Kidney (tissue), 14 donors: ENCODE data around the gene CRNN. TPM values are rescaled to one million over a fixed set of nuclear protein-coding genes. Genes with fewer than 3 reads are reported as not detected.

Experiments used
- DNase-seq, 5 donors: peaks; one replicate each; pipeline ENCODE4 v3.0.0-alpha.2; 2013 to 2020
- FAIRE-seq: peaks from 2 replicates; lab custom pipeline; 2012; peaks lifted over from hg19 to GRCh38; lab: Jason Lieb, UNC
- H3K27ac ChIP-seq, 2 donors: one replicate each; pipeline ENCODE4 v1.7.0; 2013; ENCODE audit warnings: low read depth in 2 of 2, low read length in 2 of 2, inconsistent platforms in 1 of 2
- H3K27me3 ChIP-seq: one replicate; pipeline ENCODE4 v1.7.1; 2013; ENCODE audit warnings: low read length, inconsistent platforms; ENCODE audit not compliant: control insufficient read depth, insufficient read depth
- H3K36me3 ChIP-seq, 3 donors: one replicate each; pipeline versions ENCODE4 v1.7.0 to v1.7.1; 2013; ENCODE audit warnings: low read length in 3 of 3, control low read depth in 1 of 3, inconsistent platforms in 1 of 3; ENCODE audit not compliant: insufficient read depth in 3 of 3, control insufficient read depth in 2 of 3
- H3K4me1 ChIP-seq, 3 donors: one replicate each; pipeline versions ENCODE4 v1.7.0 to v1.7.1; 2013; ENCODE audit warnings: low read length in 3 of 3, inconsistent platforms in 1 of 3, low read depth in 1 of 3; ENCODE audit not compliant: control insufficient read depth in 2 of 3, insufficient read depth in 2 of 3
- H3K4me3 ChIP-seq, 3 donors: one replicate each; pipeline versions ENCODE4 v1.7.0 to v1.8.1; 2013; ENCODE audit warnings: low read length in 3 of 3, control low read depth in 1 of 3, inconsistent platforms in 1 of 3
- H3K9ac ChIP-seq, 3 donors: one replicate each; pipeline versions ENCODE4 v1.7.0 to v1.7.1; 2013; ENCODE audit warnings: low read length in 3 of 3, control low read depth in 1 of 3, inconsistent platforms in 1 of 3
- H3K9me3 ChIP-seq, 3 donors: one replicate each; pipeline versions ENCODE4 v1.7.0 to v1.7.1; 2013; ENCODE audit warnings: low read length in 3 of 3, control low read depth in 1 of 3, inconsistent platforms in 1 of 3; ENCODE audit not compliant: control insufficient read depth in 2 of 3, insufficient read depth in 1 of 3
- CTCF ChIP-seq: IDR thresholded peaks from 3 replicates; pipeline ENCODE4 v1.5.1; 2012; ENCODE audit warnings: mild to moderate bottlenecking, moderate library complexity, borderline replicate concordance; ENCODE audit not compliant: insufficient read depth; ENCODE audit errors: extremely low read depth
- intact Hi-C: fragments of 100-400 bp; cut with DNase I; formaldehyde crosslinking; loops from one replicate; pipeline ENCODE4 v1.11.1; 2022
- polyA plus RNA-seq: library from polyadenylated mRNA; stranded (reverse); fragments of 350-450 nt; fragmentation: Illumina TruSeq; extraction: RNeasy Lipid Tissue Mini Kit (QIAGEN cat#74804); gene quantifications from one replicate; pipeline ENCODE4 v1.2.3, GENCODE V29; 2014; ENCODE audit warnings: low read depth, low replicate concordance; ENCODE audit not compliant: insufficient read depth
- total RNA-seq: library from RNA; stranded (reverse); fragmentation: NEBNext Ultra II Directional; extraction: Animal tissue kit (Norgen Biotek cat#: 25700); gene quantifications from one replicate; pipeline ENCODE4 v1.2.1, GENCODE V29; 2021
- donor health status: control.
- donor health status: control.
- donor health status: control.
- donor health status: control.
- donor health status: control.
- donor health status: DM: yes; HTN: yes; CAD: no.
- donor health status: Normal renal cell carcinoma (clear cell type).

The CRNN gene
- total and polyA plus RNA-seq, 2 donors from 2014 or later: not detected

- Histone ChIP-seq H3K9ac (no peak overlapping the region), H3K27ac (no peak overlapping the region), H3K36me3 (no peaks in the 10 kb centered on the region), H3K9me3 (no peaks in the 10 kb centered on the region), H3K4me3 (no peak overlapping the region), H3K27me3 (no peaks in the 10 kb centered on the region), H3K4me1 (no peaks in the 10 kb centered on the region)
- FAIRE-seq (no peak), DNase-seq (no peak)
- no peak for TF ChIP-seq CTCF
- intact Hi-C loops: no loop called here
These were observed 33.1 kb downstream of the CRNN start for GRCh38 chr1:152380932-152381331.

- Histone ChIP-seq H3K27ac (no peak overlapping the region), H3K36me3 (no peaks in the 10 kb centered on the region), H3K4me3 (no peak overlapping the region), H3K4me1 (no peaks in the 10 kb centered on the region), H3K9ac (no peak overlapping the region), H3K27me3 (no peaks in the 10 kb centered on the region), H3K9me3 (no peaks in the 10 kb centered on the region)
- TF ChIP-seq CTCF: no peak
- intact Hi-C loops: no loop called here
- no peak for FAIRE-seq
- DNase-seq: no peak
These were observed 39.6 kb downstream of the CRNN start for GRCh38 chr1:152374451-152374850.

- FAIRE-seq (no peak), DNase-seq (no peak)
- H3K4me1 ChIP-seq: no peaks in the 10 kb centered on the region
- TF ChIP-seq CTCF: no peak
- H3K9me3 ChIP-seq: no peaks in the 10 kb centered on the region
- H3K36me3 ChIP-seq: no peaks in the 10 kb centered on the region
- H3K27me3 ChIP-seq: no peaks in the 10 kb centered on the region
- intact Hi-C loops: no loop called here
- H3K9ac ChIP-seq: no peak overlapping the region
- H3K4me3 ChIP-seq: no peak overlapping the region
- no peak overlapping the region for H3K27ac ChIP-seq
These were observed 41.4 kb downstream of the CRNN start for GRCh38 chr1:152372672-152373071.

- Histone ChIP-seq H3K27me3 (no peaks in the 10 kb centered on the region), H3K4me1 (no peaks in the 10 kb centered on the region), H3K9me3 (no peaks in the 10 kb centered on the region), H3K9ac (no peak overlapping the region), H3K4me3 (no peak overlapping the region), H3K27ac (no peak overlapping the region), H3K36me3 (no peaks in the 10 kb centered on the region)
- no peak for DNase-seq
- no peak for TF ChIP-seq CTCF
- no peak for FAIRE-seq
- intact Hi-C loops: no loop called here
These were observed 46.6 kb downstream of the CRNN start for GRCh38 chr1:152367436-152367835.
